Measurements from ENCODE around the gene S1PR4. TPM values are rescaled to one million over a fixed set of nuclear protein-coding genes. Genes with fewer than 3 reads are reported as not detected.
"Not testable (repeated sequence)": the region's sequence is repeated elsewhere in the genome, so short reads cannot be mapped to it uniquely, and the experiment has no call there.

Gene S1PR4
- total and polyA plus RNA-seq, 2 experiments from 2014 or later, result 0.24 TPM; not detected in 1

- Histone ChIP-seq H4K20me1 (replicated peaks; ENCODE audit: insufficient read depth) (no peaks in the 10 kb centered on the region; the same call in none of the 2 replicates), H3K9me2 (ENCODE audit: insufficient read depth) (no peaks in the 10 kb centered on the region), H3F3A (replicated peaks; ENCODE audit: low read depth) (no peaks in the 10 kb centered on the region), H3K36me3 (ENCODE audit: insufficient read depth) (no peaks in the 10 kb centered on the region), H3K4me1 (ENCODE audit: insufficient read depth) (no peaks in the 10 kb centered on the region), H3K27me3 (ENCODE audit: insufficient read depth) (no peaks in the 10 kb centered on the region), H3K27ac (ENCODE audit: low read depth) (no peak overlapping the region), H3K4me3 (no peak overlapping the region), H3K4me2 (no peak overlapping the region), H3K79me2 (replicated peaks; ENCODE audit: insufficient read depth) (no peaks in the 10 kb centered on the region), H2AFZ (no peak overlapping the region)
- H3K27ac Mint-ChIP-seq, result no peak overlapping the region
- H3K4me1 Mint-ChIP-seq, result no peaks in the 10 kb centered on the region
- H3K27me3 Mint-ChIP-seq (ENCODE audit: insufficient read depth, low read depth, poor library complexity), result peaks cover 10% of the 10 kb centered on the region
- peaks cover 5% of the 10 kb centered on the region; the same call in 1 of the 3 replicates for H3K36me3 Mint-ChIP-seq (ENCODE audit: low read depth)
- no peak overlapping the region for H3K4me3 Mint-ChIP-seq
- no peaks in the 10 kb centered on the region for H3K9me3 Mint-ChIP-seq
- DNase-seq (ENCODE audit: low spot score), result no peak
- TF ChIP-seq EZH2 (IDR thresholded peaks at IDR 0.05; ENCODE audit: low read depth, unreplicated experiment) (no peak), JUNB (IDR thresholded peaks at IDR 0.05; ENCODE audit: unreplicated experiment) (no peak), ZNF462 (CRISPR knock-in tag; IDR thresholded peaks at IDR 0.05) (no peak), ZNF331 (CRISPR knock-in tag; IDR thresholded peaks at IDR 0.05; ENCODE audit: low read depth) (no peak), REST (IDR thresholded peaks at IDR 0.05; ENCODE audit: unreplicated experiment) (no peak)
- ATAC-seq, result no peak
Measured at GRCh38 chr19:3220576-3220975, 42.0 kb downstream of the S1PR4 start.

GRCh38 chr19:3221576-3221975 lies 43.0 kb downstream of the S1PR4 start:
- not testable (repeated sequence) for H3K4me1 Mint-ChIP-seq; H3K36me3 Mint-ChIP-seq (ENCODE audit: low read depth); H3K27ac Mint-ChIP-seq; H3K79me2 ChIP-seq (replicated peaks; ENCODE audit: insufficient read depth); H3K9me3 Mint-ChIP-seq; H3K9me2 ChIP-seq (ENCODE audit: insufficient read depth); DNase-seq (ENCODE audit: low spot score); H3K4me3 ChIP-seq; H4K20me1 ChIP-seq (replicated peaks; ENCODE audit: insufficient read depth); H3K36me3 ChIP-seq (ENCODE audit: insufficient read depth); H3K4me1 ChIP-seq (ENCODE audit: insufficient read depth); H2AFZ ChIP-seq; H3K27me3 ChIP-seq (ENCODE audit: insufficient read depth); H3F3A ChIP-seq (replicated peaks; ENCODE audit: low read depth); H3K4me3 Mint-ChIP-seq; H3K4me2 ChIP-seq; H3K27ac ChIP-seq (ENCODE audit: low read depth); ATAC-seq
- H3K27me3 Mint-ChIP-seq (ENCODE audit: insufficient read depth, low read depth, poor library complexity), result peaks cover 13% of the 10 kb centered on the region

All from GM23338 (cell line).